Measurements from ENCODE around the gene MNS1.

DNA sequence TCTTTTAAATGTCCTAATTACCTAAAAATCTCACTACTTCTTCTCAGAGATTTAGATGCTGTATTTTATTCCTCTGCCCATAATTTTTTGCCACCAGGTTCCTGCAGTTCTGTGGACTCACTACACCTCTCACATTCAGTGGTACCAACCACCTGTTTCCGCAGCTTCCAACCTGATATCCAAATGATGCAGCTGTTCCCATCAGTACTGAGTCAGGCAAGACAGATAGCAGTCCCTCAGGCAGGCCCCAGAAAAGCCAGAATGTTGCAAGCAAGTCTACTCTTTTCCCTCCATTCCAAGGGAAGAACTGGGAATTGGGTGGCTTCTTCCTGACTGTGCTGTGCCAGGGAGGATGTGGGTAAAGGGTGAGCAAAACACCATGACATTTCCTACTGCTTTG, 39.0 kb downstream of the MNS1 start:
- TF ChIP-seq, protein P1, sequence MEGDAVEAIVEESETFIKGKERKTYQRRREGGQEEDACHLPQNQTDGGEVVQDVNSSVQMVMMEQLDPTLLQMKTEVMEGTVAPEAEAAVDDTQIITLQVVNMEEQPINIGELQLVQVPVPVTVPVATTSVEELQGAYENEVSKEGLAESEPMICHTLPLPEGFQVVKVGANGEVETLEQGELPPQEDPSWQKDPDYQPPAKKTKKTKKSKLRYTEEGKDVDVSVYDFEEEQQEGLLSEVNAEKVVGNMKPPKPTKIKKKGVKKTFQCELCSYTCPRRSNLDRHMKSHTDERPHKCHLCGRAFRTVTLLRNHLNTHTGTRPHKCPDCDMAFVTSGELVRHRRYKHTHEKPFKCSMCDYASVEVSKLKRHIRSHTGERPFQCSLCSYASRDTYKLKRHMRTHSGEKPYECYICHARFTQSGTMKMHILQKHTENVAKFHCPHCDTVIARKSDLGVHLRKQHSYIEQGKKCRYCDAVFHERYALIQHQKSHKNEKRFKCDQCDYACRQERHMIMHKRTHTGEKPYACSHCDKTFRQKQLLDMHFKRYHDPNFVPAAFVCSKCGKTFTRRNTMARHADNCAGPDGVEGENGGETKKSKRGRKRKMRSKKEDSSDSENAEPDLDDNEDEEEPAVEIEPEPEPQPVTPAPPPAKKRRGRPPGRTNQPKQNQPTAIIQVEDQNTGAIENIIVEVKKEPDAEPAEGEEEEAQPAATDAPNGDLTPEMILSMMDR (IDR thresholded peaks at IDR 0.05; ENCODE audit: poor library complexity), result no peak
- TF ChIP-seq EZH2 (IDR thresholded peaks at IDR 0.05; ENCODE audit: borderline replicate concordance), result no peak
